MCF 10A (cell line): ENCODE measurements around the gene S1PR4. TPM values are rescaled to one million over a fixed set of nuclear protein-coding genes. Genes with fewer than 3 reads are reported as not detected.

Experiments
- BruUV-seq: library from RNA; stranded (reverse); fragments of 400-500 nt; replicated peaks from 2 replicates; lab custom pipeline; 2021; lab: Mats Ljungman, UMichigan
- CTCF ChIA-PET: fragments of 300-600 bp; sonication (Branson Sonifier 250); formaldehyde crosslinking; extraction: SDS; loops from one replicate; lab custom pipeline; 2021; ENCODE audit warnings: antibody characterized with exemption, inconsistent platforms; lab: Yijun Ruan, JAX
- POLR2A ChIA-PET: fragments of 300-600, 350-650 bp; sonication (Branson Sonifier 250); formaldehyde crosslinking; extraction: SDS; loops from one replicate; lab custom pipeline; 2020; ENCODE audit warnings: antibody characterized with exemption, inconsistent platforms; lab: Yijun Ruan, JAX
- DNase-seq: peaks from one replicate; pipeline ENCODE4 v3.0.0-alpha.2; 2018; ENCODE audit not compliant: unreplicated experiment
- H3K27ac Mint-ChIP-seq: one replicate; pipeline ENCODE4 v1.8.0; 2022; ENCODE audit warnings: mild to moderate bottlenecking, low read depth, mixed read lengths; ENCODE audit not compliant: unreplicated experiment
- H3K27me3 Mint-ChIP-seq: one replicate; pipeline ENCODE4 v1.8.0; 2022; ENCODE audit warnings: mixed read lengths; ENCODE audit not compliant: insufficient read depth, unreplicated experiment
- H3K36me3 Mint-ChIP-seq: one replicate; pipeline ENCODE4 v1.8.0; 2022; ENCODE audit warnings: mild to moderate bottlenecking, moderate library complexity, mixed read lengths; ENCODE audit not compliant: insufficient read depth, unreplicated experiment
- H3K4me1 Mint-ChIP-seq: one replicate; pipeline ENCODE4 v1.8.0; 2022; ENCODE audit warnings: mixed read lengths; ENCODE audit not compliant: insufficient read depth, unreplicated experiment
- H3K4me3 Mint-ChIP-seq: one replicate; pipeline ENCODE4 v1.8.0; 2022; ENCODE audit warnings: mild to moderate bottlenecking, moderate library complexity, mixed read lengths; ENCODE audit not compliant: unreplicated experiment
- H3K9me3 Mint-ChIP-seq: one replicate; pipeline ENCODE4 v1.8.0; 2022; ENCODE audit warnings: mixed read lengths; ENCODE audit not compliant: unreplicated experiment
- CTCF ChIP-seq: fragments of 200-600 bp; IDR thresholded peaks from one replicate; pipeline ENCODE4 v1.8.0; 2022; ENCODE audit warnings: antibody characterized with exemption, mild to moderate bottlenecking; ENCODE audit not compliant: unreplicated experiment
- intact Hi-C: fragments of 100-400 bp; cut with micrococcal nuclease; formaldehyde crosslinking; loops from 2 replicates; pipeline ENCODE4 v1.14.1; 2022
- total RNA-seq: library from RNA; stranded (reverse); gene quantifications from 2 replicates; pipeline ENCODE4 v1.2.3, GENCODE V29; 2022

The S1PR4 gene
- total RNA-seq, 1 experiment from 2014 or later = 0.44 TPM

GRCh38 chr19:3160219-3160618 lies 18.4 kb upstream of the S1PR4 start:
- Mint-ChIP-seq H3K4me3 (no peak overlapping the region), H3K27me3 (no peaks in the 10 kb centered on the region), H3K36me3 (peaks cover 84% of the 10 kb centered on the region), H3K4me1 (peaks cover 11% of the 10 kb centered on the region), H3K27ac (peak overlapping the region; percentile 8), H3K9me3 (no peaks in the 10 kb centered on the region)
- ChIA-PET POLR2A (interaction anchor here (1.2 to 2.5 kb wide), 3 partner anchors 16 to 209 kb away, joined by 3 to 9 read pairs (median 4); partner anchors contain the start of gene GNA15), CTCF (interaction anchor here (1.3 to 6.5 kb wide), 2 partner anchors 31 to 85 kb away, joined by 5 to 70 read pairs; no protein-coding TSS in a partner anchor)
- no peak for TF ChIP-seq CTCF
- intact Hi-C loops = loop anchor here (5.0 kb wide), 1 partner anchor 208 kb away; no protein-coding TSS in a partner anchor
- no TSS peak for BruUV-seq
- DNase-seq = no peak

GRCh38 chr19:3161453-3161852 lies 17.1 kb upstream of the S1PR4 start:
- peak; percentile 47 for DNase-seq
- H3K27me3 Mint-ChIP-seq = no peaks in the 10 kb centered on the region
- peak overlapping the region; percentile 76 for H3K27ac Mint-ChIP-seq
- peaks cover 5% of the 10 kb centered on the region for H3K4me1 Mint-ChIP-seq
- BruUV-seq = no TSS peak
- no peak overlapping the region for H3K4me3 Mint-ChIP-seq
- no peaks in the 10 kb centered on the region for H3K9me3 Mint-ChIP-seq
- intact Hi-C loops = loop anchor here (5.0 kb wide), 1 partner anchor 209 kb away; no protein-coding TSS in a partner anchor
- peaks cover 87% of the 10 kb centered on the region for H3K36me3 Mint-ChIP-seq
- POLR2A ChIA-PET = interaction anchor here (1.0 to 2.5 kb wide), 5 partner anchors 14 to 32 kb away, joined by 3 to 16 read pairs (median 3); partner anchors contain the start of gene GNA15
- CTCF ChIA-PET = interaction anchor here (0.7 to 6.5 kb wide), 10 partner anchors 9 to 210 kb away, joined by 3 to 70 read pairs (median 4); no protein-coding TSS in a partner anchor
- no peak for TF ChIP-seq CTCF

GRCh38 chr19:3162418-3163229 lies 15.9 kb upstream of the S1PR4 start:
- Mint-ChIP-seq H3K4me3 (no peak overlapping the region), H3K27ac (no peak overlapping the region)

More at GRCh38 chr19:3162418-3163229, 15.9 kb upstream of the S1PR4 start:
- POLR2A ChIA-PET = interaction anchor here (0.7 to 1.8 kb wide), 4 partner anchors 33 to 99 kb away, joined by 3 to 16 read pairs (median 4); no protein-coding TSS in a partner anchor
- intact Hi-C loops = loop anchor here (1.0 to 5.0 kb wide), 3 partner anchors 33 to 210 kb away; no protein-coding TSS in a partner anchor
- no TSS peak for BruUV-seq
- no peak for TF ChIP-seq CTCF
- Mint-ChIP-seq H3K9me3 (no peaks in the 10 kb centered on the region), H3K36me3 (peaks cover 77% of the 10 kb centered on the region), H3K27me3 (no peaks in the 10 kb centered on the region), H3K4me1 (peaks cover 5% of the 10 kb centered on the region)
- peak; percentile 44 for DNase-seq
- CTCF ChIA-PET = interaction anchor here (0.6 to 6.5 kb wide), 15 partner anchors 9 to 1091 kb away, joined by 3 to 70 read pairs (median 4); no protein-coding TSS in a partner anchor
